ENCODE data around the gene GLRX3. TPM values are rescaled to one million over a fixed set of nuclear protein-coding genes. Genes with fewer than 3 reads are reported as not detected.
A peak's percentile ranks its signal among the peaks of the same experiment; 100 is the strongest.

Gene GLRX3
- total RNA-seq, 2 experiments from 2014 or later = 73.8 to 83.7 TPM

GRCh38 chr10:130175074-130175473, 38.9 kb downstream of the GLRX3 start:
- no peak for DNase-seq
- POLR2A ChIA-PET = interaction anchor here (0.8 kb wide), 1 partner anchor 63 kb away, joined by 3 read pairs; no protein-coding TSS in a partner anchor
- no peaks in the 10 kb centered on the region for H3K9me3 Mint-ChIP-seq
- no peak overlapping the region for H3K27ac Mint-ChIP-seq
- H3K4me1 Mint-ChIP-seq = peaks cover 41% of the 10 kb centered on the region
- H3K27me3 Mint-ChIP-seq = no peaks in the 10 kb centered on the region
- H3K4me3 Mint-ChIP-seq = no peak overlapping the region
- peaks cover 52% of the 10 kb centered on the region for H3K36me3 Mint-ChIP-seq (ENCODE audit: low read depth)
- CTCF ChIA-PET = interaction anchor here (1.0 kb wide), 1 partner anchor 15 kb away, joined by 4 read pairs; no protein-coding TSS in a partner anchor

GRCh38 chr10:130177250-130177649, 41.1 kb downstream of the GLRX3 start:
- peaks cover 60% of the 10 kb centered on the region for H3K36me3 Mint-ChIP-seq (ENCODE audit: low read depth)
- no peaks in the 10 kb centered on the region for H3K27me3 Mint-ChIP-seq
- CTCF ChIA-PET = interaction anchor here (0.7 kb wide), 1 partner anchor 19 kb away, joined by 3 read pairs; no protein-coding TSS in a partner anchor
- no peaks in the 10 kb centered on the region for H3K9me3 Mint-ChIP-seq
- no peak overlapping the region for H3K27ac Mint-ChIP-seq
- POLR2A ChIA-PET = no interaction called here
- H3K4me3 Mint-ChIP-seq = no peak overlapping the region
- no peak for DNase-seq
- H3K4me1 Mint-ChIP-seq = peaks cover 36% of the 10 kb centered on the region

DNA sequence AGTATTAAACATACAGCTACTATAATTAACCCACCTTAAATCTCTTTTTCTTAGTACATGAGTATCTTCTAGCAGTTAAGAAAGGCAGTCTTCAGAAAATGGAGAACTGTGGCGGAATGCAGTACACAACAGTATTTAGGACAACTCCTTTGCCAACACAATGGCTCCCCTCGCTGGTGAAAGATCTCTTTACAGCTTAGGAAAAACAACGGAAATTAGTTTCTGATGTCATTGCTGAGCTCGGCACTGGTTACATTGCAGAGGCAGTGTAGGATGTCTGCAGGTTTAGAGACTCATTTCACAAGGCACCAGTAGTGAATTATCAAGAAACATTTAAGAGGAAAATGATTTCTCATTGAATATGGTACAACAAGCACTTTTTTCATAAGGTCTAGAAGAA, 43.4 kb downstream of the GLRX3 start:
- Mint-ChIP-seq H3K27ac (no peak overlapping the region), H3K4me3 (no peak overlapping the region), H3K4me1 (peaks cover 27% of the 10 kb centered on the region), H3K9me3 (no peaks in the 10 kb centered on the region), H3K36me3 (ENCODE audit: low read depth) (peaks cover 57% of the 10 kb centered on the region), H3K27me3 (no peaks in the 10 kb centered on the region)
- CTCF ChIA-PET = interaction anchor here (1.0 to 2.4 kb wide), 8 partner anchors 9 to 201 kb away, joined by 3 to 17 read pairs (median 5); partner anchors contain the start of genes C10orf143 and GLRX3
- POLR2A ChIA-PET = no interaction called here
- peak; percentile 57 for DNase-seq

- no peak for DNase-seq
- Mint-ChIP-seq H3K4me3 (no peak overlapping the region), H3K27me3 (no peaks in the 10 kb centered on the region), H3K27ac (peak overlapping the region; percentile 14), H3K4me1 (peaks cover 19% of the 10 kb centered on the region), H3K9me3 (no peaks in the 10 kb centered on the region), H3K36me3 (ENCODE audit: low read depth) (peaks cover 54% of the 10 kb centered on the region)
- ChIA-PET POLR2A (no interaction called here), CTCF (interaction anchor here (2.1 to 2.4 kb wide), 2 partner anchors 10 to 53 kb away, joined by 8 read pairs; no protein-coding TSS in a partner anchor)
These were observed 44.2 kb downstream of the GLRX3 start for GRCh38 chr10:130180416-130180815.

- Mint-ChIP-seq H3K9me3 (no peaks in the 10 kb centered on the region), H3K4me3 (no peak overlapping the region), H3K27ac (no peak overlapping the region), H3K36me3 (ENCODE audit: low read depth) (peaks cover 54% of the 10 kb centered on the region), H3K27me3 (no peaks in the 10 kb centered on the region), H3K4me1 (peaks cover 15% of the 10 kb centered on the region)
- POLR2A ChIA-PET = no interaction called here
- CTCF ChIA-PET = no interaction called here
- no peak for DNase-seq
These were observed 45.7 kb downstream of the GLRX3 start for GRCh38 chr10:130181858-130182257.

- no peaks in the 10 kb centered on the region for H3K9me3 Mint-ChIP-seq
- ChIA-PET CTCF (interaction anchor here (0.5 kb wide), 1 partner anchor 125 kb away, joined by 3 read pairs; no protein-coding TSS in a partner anchor), POLR2A (no interaction called here)
- no peaks in the 10 kb centered on the region for H3K27me3 Mint-ChIP-seq
- peaks cover 9% of the 10 kb centered on the region for H3K4me1 Mint-ChIP-seq
- DNase-seq = no peak
- H3K36me3 Mint-ChIP-seq (ENCODE audit: low read depth) = peaks cover 34% of the 10 kb centered on the region
- no peak overlapping the region for H3K27ac Mint-ChIP-seq
- no peak overlapping the region for H3K4me3 Mint-ChIP-seq
These were observed 49.4 kb downstream of the GLRX3 start for GRCh38 chr10:130185591-130185990.

DNA sequence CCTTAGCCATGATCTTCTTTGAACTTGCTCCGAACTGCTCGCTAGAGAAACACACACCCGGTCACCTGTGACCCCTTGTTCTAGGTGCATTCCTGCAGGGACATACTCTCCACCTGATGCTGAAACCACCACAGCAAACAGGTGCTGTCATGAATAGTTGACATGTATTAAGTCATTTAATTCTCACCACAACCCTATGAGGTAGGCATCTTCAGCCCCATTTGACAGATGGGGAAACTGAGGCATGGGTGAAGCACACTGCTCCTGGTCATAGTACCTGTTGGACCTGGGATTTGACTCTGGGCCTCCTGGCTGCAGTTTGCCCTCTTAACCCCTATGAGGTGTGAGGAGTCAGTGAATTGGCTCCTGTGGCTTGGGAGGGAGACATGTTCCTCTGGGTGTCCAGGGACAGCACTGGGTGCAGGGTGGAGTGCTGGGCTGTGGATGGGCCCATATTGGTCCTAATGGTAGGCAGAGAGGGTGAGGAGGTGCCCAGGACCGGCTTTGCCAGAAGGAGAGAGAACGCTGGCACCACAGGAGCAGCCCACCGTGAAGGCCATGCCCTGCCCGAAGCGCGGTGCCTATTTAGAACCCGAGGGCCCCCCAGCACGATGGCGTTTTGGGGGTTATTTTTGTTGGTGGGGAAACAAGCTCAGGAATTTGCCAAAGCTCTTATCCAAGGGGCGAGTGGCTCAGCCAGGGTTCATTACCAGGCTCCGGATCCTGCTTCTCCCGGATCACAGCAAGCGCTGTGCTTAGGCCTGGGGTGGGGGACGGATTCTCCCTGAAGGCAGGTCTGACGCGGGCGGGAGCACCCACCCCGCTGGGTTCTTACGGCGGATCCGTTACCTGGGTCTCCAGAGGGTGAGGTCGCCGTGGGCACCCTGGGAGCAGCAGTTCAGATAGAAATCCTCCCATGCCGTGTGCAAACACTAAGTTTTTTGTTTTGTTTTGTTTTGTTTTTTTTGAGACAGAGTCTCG, 52.3 kb downstream of the GLRX3 start:
- Mint-ChIP-seq H3K27ac (no peak overlapping the region), H3K27me3 (peaks cover 3% of the 10 kb centered on the region), H3K9me3 (no peaks in the 10 kb centered on the region), H3K4me3 (no peak overlapping the region), H3K36me3 (ENCODE audit: low read depth) (peaks cover 16% of the 10 kb centered on the region), H3K4me1 (peaks cover 2% of the 10 kb centered on the region)
- ChIA-PET CTCF (interaction anchor here (1.1 to 2.0 kb wide), 3 partner anchors 14 to 79 kb away, joined by 3 to 4 read pairs (median 3); no protein-coding TSS in a partner anchor), POLR2A (interaction anchor here (0.6 kb wide), 1 partner anchor 79 kb away, joined by 3 read pairs; no protein-coding TSS in a partner anchor)
- no peak for DNase-seq

- CTCF ChIA-PET = interaction anchor here (1.1 to 2.0 kb wide), 2 partner anchors 15 to 28 kb away, joined by 3 to 4 read pairs; no protein-coding TSS in a partner anchor
- H3K4me1 Mint-ChIP-seq = peaks cover 2% of the 10 kb centered on the region
These were observed 53.4 kb downstream of the GLRX3 start for GRCh38 chr10:130189608-130190054.

DNA sequence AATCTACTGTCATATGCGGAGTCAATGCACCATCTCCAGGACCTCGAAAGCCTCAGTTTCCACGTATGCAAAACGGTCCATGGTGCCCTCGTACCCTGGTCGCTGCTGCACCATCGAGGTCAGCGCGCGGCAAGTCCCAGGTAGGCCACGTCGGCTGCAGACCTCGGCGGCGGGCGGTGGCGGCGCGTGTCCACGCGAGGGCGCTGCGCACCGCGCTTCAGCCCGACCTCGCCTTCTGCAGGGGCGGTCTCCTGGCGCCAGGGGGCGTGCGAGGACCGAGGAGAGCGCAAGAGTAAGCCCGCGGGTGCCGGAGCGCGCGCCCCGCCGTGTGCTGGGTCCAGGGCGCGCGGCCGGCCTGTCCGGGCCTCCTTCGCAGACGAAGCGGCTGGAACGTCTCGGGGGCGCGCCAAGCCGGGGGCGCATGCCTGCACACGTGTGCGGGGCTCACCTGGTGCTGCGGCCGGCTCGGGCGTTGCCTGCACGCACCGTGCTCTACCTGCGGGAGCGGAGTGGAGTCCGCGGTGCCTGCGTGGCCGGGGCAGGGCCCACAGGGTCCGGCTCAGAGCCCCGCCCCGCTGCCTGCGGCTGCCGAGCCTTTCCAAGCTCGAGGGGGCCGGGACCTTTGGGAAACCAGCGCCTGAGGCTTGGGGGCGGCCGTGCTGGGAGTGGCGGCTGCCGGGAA, 54.0 kb downstream of the GLRX3 start:
- POLR2A ChIA-PET = no interaction called here
- Mint-ChIP-seq H3K4me1 (peaks cover 2% of the 10 kb centered on the region), H3K4me3 (no peak overlapping the region), H3K9me3 (no peaks in the 10 kb centered on the region), H3K27me3 (peaks cover 3% of the 10 kb centered on the region), H3K27ac (no peak overlapping the region), H3K36me3 (ENCODE audit: low read depth) (peaks cover 6% of the 10 kb centered on the region)
- CTCF ChIA-PET = interaction anchor here (1.0 to 2.0 kb wide), 4 partner anchors 11 to 1604 kb away, joined by 3 to 4 read pairs (median 3); no protein-coding TSS in a partner anchor
- DNase-seq = peak; percentile 90

More at GRCh38 chr10:130189608-130190054, 53.4 kb downstream of the GLRX3 start:
- no peak for DNase-seq
- Mint-ChIP-seq H3K27ac (no peak overlapping the region), H3K9me3 (no peaks in the 10 kb centered on the region), H3K36me3 (ENCODE audit: low read depth) (peaks cover 9% of the 10 kb centered on the region), H3K4me3 (no peak overlapping the region), H3K27me3 (peaks cover 3% of the 10 kb centered on the region)
- POLR2A ChIA-PET = no interaction called here

- peaks cover 2% of the 10 kb centered on the region for H3K36me3 Mint-ChIP-seq (ENCODE audit: low read depth)
- CTCF ChIA-PET = interaction anchor here (1.0 to 2.0 kb wide), 3 partner anchors 11 to 1604 kb away, joined by 3 to 4 read pairs (median 3); no protein-coding TSS in a partner anchor
- no peak overlapping the region for H3K4me3 Mint-ChIP-seq
- DNase-seq = no peak
- peaks cover 3% of the 10 kb centered on the region for H3K27me3 Mint-ChIP-seq
- POLR2A ChIA-PET = no interaction called here
- no peak overlapping the region for H3K27ac Mint-ChIP-seq
- H3K4me1 Mint-ChIP-seq = peaks cover 2% of the 10 kb centered on the region
- H3K9me3 Mint-ChIP-seq = no peaks in the 10 kb centered on the region
These were observed 54.5 kb downstream of the GLRX3 start for GRCh38 chr10:130190737-130191115.

GRCh38 chr10:130191380-130191779, 55.2 kb downstream of the GLRX3 start:
- Mint-ChIP-seq H3K27me3 (peaks cover 3% of the 10 kb centered on the region), H3K4me3 (peak overlapping the region; percentile 10), H3K4me1 (peaks cover 2% of the 10 kb centered on the region), H3K27ac (no peak overlapping the region), H3K36me3 (ENCODE audit: low read depth) (no peaks in the 10 kb centered on the region), H3K9me3 (no peaks in the 10 kb centered on the region)
- CTCF ChIA-PET = interaction anchor here (1.0 to 1.2 kb wide), 2 partner anchors 12 to 1603 kb away, joined by 3 read pairs; no protein-coding TSS in a partner anchor
- DNase-seq = no peak
- POLR2A ChIA-PET = no interaction called here

DNA sequence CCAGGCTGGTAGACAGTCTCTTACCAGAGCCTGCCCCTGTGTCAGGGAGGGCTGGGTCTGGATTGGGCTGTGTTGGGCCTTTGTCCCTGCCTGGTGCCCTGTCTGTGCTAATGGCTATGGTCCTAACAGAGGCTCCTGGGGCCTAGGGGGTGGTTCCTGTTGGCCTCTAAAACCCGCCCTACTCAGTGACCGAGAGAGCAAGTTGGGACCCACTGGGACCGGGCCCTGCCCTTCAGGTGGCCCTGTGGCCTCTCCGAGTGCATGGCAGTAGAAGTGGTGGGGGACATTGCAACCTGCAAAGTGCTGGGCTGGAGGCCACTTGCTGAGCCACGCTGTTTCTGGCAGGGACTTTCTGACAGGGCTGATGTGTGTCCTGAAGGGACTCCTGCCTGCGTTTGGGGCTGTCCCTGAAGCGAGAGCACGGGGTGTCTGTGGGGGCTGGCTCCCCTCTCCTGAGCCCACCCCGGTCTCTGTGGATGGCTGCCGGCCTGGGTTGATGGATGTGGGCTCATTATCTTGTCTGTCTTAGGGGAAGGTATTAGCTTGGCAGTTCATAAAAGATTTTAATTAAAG, 56.2 kb downstream of the GLRX3 start:
- CTCF ChIA-PET = no interaction called here
- peaks cover 3% of the 10 kb centered on the region for H3K27me3 Mint-ChIP-seq
- H3K9me3 Mint-ChIP-seq = no peaks in the 10 kb centered on the region

More for the DNA sequence above, 56.2 kb downstream of the GLRX3 start:
- DNase-seq = no peak
- POLR2A ChIA-PET = no interaction called here
- H3K4me3 Mint-ChIP-seq = no peak overlapping the region
- H3K27ac Mint-ChIP-seq = no peak overlapping the region
- peaks cover 2% of the 10 kb centered on the region for H3K4me1 Mint-ChIP-seq
- no peaks in the 10 kb centered on the region for H3K36me3 Mint-ChIP-seq (ENCODE audit: low read depth)

All from activated CD4-positive, alpha-beta memory T cell treated with anti-CD3 and anti-CD28 coated beads, Interleukin-2, amount 10 ng/mL, durations not matched to agents 7 days and 5 days (primary cell).